Measurements from ENCODE around the gene MYL3.

The MYL3 gene

GRCh38 chr3:46903341-46904302 is 40.4 kb upstream of the MYL3 start:
- TF ChIP-seq ZFX (IDR thresholded peaks at IDR 0.05) (no peak), CTCF (conservative IDR thresholded peaks at IDR 0.05) (no peak)
- no peak overlapping the region for H3K27ac ChIP-seq

GRCh38 chr3:46902188-46902631 is 39.0 kb upstream of the MYL3 start:
- TF ChIP-seq ZFX (IDR thresholded peaks at IDR 0.05): no peak
- no peak for TF ChIP-seq CTCF (conservative IDR thresholded peaks at IDR 0.05)
- no peak overlapping the region for H3K27ac ChIP-seq

- TF ChIP-seq ZFX (IDR thresholded peaks at IDR 0.05): no peak
- no peak for TF ChIP-seq CTCF (conservative IDR thresholded peaks at IDR 0.05)
- H3K27ac ChIP-seq: no peak overlapping the region
These were observed 38.4 kb upstream of the MYL3 start for GRCh38 chr3:46901591-46902187.

GRCh38 chr3:46901061-46901460 is 37.8 kb upstream of the MYL3 start:
- TF ChIP-seq CTCF (conservative IDR thresholded peaks at IDR 0.05) (no peak), ZFX (IDR thresholded peaks at IDR 0.05) (no peak)
- no peak overlapping the region for H3K27ac ChIP-seq

- no peak overlapping the region for H3K27ac ChIP-seq
- TF ChIP-seq ZFX (IDR thresholded peaks at IDR 0.05) (no peak), CTCF (conservative IDR thresholded peaks at IDR 0.05) (no peak)
These were observed 37.1 kb upstream of the MYL3 start for GRCh38 chr3:46900356-46900755.

GRCh38 chr3:46900007-46900292 is 36.7 kb upstream of the MYL3 start:
- H3K27ac ChIP-seq: no peak overlapping the region
- TF ChIP-seq ZFX (IDR thresholded peaks at IDR 0.05): no peak
- no peak for TF ChIP-seq CTCF (conservative IDR thresholded peaks at IDR 0.05)
